NCI-H2029 treated with DMSO at 0.1 percent for 48 hours (cell line): ENCODE results near the gene CDH23.

Source experiments
- DNase-seq: peaks from one replicate; lab custom pipeline; 2025; lab: John Stamatoyannopoulos, UW

CDH23 gene

DNA sequence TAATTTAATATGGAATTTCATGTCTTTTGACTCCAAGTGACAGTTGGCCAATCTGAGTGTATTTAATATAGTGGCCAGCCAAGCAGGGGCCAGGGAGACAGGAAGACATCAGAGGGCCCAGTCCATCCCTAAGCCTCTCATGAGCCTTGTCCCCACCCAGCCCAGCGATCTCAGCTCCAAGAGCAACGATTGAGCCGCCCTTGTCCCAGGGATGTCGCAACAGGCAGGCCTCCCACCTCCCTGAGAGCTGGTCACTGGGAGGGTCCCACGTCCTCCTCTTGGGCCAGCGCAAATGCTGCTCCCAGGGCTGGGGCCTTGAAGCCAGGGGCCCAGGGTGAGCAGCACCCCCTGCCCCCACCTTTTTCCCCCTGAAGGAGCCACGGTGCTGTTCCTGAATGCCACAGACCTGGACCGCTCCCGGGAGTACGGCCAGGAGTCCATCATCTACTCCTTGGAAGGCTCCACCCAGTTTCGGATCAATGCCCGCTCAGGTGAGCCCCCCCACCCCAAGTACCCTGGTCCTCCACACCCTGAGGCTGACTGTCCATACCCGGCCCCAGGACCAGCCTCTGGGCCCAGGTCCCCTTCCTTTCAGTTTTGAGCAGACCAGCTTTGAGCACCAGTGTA lies 293.5 kb downstream of the CDH23 start:
- no peak for DNase-seq

DNA sequence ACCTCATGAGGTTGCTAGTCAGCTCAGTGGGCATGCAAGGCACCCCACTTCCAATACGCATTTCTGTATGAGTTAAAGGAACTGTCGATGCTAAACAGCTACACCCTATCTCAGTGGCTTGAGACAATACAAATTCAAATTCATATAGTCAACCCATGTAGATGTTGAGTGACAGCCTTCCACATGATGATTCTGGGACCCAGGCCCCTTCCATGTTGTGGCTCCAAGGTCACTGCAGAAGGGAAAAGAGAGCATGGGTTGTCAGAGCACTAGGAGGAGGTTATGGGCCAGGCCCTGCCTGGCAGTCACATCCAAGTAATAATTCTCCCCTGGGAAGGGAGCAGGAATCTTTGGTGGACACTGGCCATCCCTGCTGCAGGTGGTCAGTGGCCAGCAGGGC lies 294.7 kb downstream of the CDH23 start:
- DNase-seq, result no peak

DNA sequence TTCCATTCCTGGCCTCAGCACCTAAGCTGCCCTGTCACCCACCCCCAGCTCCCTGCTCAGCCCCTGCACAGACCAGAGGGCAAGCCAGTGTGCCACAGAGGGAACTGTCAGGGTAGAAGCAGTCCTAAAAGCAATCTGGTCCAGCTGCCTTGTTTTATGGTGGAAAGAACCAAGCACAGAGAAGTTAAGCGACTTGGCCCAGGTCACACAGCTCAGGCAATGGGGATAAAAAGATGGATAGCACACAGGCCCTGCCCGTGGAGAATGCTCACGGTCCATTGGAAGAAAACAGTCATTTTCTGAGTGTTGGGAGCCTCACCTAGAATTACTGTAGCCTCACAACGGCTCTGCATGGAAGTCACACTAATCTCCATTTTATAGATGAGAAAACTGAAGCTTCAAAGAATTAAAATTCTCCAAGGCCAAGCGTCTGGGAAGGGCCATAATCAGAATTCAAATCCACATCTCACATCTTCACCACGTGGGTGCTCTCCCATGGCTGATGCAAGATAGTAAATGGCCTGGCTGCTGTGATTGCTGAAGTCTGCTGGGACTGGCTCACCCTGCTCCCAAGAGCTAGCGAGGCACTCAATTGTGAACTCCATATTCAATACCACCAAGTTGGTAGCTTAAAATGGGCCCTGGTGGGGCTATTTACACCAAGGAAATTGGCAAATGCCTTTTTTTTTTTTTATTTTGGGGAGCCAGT lies 296.0 kb downstream of the CDH23 start:
- no peak for DNase-seq

DNA sequence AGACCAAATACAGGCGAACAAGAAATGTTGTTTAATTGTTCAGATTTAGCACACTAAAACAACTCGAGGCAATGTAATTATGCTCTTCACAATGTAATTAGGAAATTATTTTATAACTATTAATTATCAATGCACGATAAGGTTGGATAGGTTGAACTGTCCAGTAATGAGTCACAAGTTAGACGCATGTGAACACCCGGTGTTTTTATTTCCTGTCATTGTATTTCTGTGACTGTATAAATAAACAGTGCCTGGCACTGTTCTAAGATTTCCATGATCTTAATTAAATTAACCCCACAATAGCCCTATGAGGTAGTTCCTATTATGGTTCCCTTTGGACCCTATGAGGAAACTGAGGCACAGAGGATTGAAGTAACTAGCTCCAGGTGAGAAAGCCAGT lies 296.7 kb downstream of the CDH23 start:
- no peak for DNase-seq

DNA sequence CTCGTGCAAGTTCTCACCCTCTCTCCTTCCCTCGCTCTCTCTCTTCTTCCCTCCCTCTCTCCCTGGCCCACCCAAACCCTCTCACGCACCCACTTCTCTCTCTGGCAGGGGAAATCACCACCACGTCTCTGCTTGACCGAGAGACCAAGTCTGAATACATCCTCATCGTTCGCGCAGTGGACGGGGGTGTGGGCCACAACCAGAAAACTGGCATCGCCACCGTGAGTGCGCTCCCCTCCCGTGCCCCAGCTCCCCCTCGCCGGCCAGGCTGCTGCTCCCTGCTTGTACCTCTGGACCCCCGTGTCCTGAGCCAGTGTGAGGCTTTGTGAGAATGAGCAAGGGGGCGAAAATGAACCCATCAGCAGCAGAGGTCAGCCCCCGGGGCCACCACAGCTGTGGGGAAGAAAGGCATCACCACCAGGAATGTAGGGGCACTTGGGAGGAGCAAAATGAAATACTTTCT lies 297.4 kb downstream of the CDH23 start:
- DNase-seq, result no peak

DNA sequence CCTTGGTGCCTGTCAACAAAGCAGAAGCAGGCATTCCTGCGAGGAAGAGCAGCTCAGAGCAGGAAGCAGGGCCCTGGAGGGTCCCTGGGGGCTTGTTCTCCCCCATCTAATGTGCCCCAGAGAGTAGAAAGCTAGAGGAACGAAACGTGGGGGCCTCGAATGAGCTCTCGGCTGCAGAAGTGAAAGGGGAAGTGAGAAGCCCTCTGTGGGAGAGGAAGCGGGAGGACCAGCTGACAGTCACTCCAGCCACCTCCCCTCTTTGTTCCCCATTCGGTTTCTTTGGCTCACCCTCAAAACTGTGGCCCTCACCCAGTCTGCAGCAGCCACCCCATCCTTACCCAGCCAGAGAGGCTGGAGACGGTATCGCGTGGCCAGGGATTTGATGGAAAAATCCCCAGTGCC lies 297.8 kb downstream of the CDH23 start:
- no peak for DNase-seq

DNA sequence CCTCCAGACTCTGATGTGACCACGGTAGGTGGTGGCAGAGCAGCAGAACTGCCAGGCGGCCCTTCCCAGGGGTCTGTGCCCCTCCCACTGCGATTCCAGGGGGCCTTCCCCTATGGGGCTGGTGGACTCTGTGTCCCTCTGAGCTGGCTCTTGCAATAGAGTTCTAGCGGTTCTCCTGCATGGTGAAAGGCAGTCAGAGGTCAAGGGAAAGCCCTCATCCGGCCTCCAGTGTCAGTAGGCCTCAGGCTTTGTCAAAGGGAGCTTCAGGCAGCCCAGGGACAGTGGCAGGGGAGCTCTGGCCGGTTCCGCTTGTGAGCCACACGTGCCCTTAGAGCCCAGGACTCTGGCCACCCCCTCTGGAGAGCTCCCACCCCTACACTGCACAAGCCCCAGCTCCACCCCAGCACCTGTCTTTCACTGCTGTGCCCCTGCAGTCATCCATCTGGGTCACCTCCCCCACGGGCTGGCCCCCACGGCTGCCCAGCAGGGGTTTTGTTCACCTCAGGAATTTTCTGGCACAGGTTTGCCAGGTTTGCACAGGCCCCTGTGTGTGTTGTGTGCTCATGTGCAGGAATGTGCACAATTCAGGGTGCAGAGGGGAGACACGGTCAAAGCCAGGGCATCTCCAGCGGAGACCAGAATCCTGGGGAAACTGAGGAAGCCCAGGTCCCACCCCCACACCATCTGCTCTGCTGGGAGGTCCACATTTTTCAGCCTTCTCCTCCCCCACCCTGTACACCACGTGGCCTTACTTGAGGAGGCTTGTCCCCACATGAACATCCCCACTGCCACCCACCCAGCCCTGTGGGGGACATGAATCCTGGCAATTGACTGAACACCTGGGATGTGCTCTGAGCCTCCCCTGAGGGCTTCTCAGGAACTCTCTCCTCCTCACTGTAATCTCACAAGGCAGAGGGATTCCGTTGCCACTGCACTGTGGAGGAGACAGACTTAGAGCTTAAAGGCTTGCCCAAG lies 299.1 kb downstream of the CDH23 start:
- no peak for DNase-seq

DNA sequence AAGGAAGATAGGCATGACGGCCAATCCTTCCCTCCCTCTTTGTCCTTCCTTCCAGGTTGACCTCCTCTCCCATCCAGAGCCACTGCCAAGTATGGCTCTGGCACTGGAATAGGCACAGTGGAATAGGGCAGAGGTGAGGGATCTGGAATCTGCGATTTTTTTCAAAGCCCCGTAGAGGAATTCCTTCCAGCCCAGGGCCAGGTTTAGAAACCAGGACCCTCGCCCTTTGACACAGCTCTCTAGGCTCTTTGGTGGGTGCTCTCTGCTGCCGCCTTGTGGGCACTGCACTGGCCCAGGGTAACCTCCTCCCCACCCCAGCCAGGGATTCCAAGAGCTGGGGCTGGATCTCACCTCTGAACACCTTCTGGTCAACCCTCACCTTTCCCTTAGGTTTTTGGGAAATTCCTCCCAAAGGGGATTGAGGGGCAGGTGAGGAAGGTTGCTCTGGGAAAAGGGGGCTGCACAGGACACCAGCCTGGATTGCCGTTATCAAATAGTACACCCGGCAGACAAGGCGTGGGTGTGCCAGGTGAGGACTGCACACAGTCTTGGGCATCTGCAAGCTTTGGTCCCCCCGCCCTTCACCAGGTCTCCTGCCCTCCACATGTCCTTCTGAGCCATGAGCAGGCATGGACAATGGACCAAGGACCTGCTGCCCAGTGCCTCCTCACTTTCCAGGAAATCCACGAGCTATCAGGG lies 300.1 kb downstream of the CDH23 start:
- no peak for DNase-seq

DNA sequence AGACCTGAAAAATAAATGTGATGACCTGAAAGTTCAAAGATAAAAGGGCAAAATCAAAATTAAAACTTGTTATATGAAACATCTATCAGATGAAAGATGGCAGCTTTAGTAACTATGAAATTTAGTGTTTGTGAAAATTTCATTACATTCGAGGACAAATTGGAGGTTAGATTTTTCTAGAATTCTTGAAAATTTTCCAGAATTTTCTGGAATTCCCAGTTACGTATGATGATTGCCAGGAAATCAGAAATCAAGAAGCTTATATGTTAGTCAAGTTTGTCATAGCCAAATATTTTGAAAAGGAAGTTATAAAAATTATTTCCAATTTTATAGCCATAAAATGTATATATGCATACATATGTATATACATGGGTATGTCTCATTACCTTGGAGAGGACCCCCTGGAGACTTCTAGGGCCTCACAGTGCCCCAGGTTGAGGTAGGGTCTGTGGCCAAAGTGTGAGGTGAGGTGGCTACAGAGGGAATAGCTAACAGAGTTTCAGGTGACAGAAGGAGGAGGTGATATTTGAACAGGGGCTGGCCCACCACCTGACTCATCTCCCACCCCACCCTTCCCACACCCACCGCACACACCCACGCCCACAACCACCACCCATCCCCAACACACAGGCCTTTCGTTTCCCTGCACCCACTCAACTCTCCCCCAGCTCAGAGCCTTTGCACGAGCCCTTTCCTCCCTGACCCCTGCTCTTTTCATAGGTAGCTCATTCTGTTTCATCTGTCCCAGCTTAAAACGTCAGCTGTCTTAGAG lies 301.4 kb downstream of the CDH23 start:
- DNase-seq, result no peak

DNA sequence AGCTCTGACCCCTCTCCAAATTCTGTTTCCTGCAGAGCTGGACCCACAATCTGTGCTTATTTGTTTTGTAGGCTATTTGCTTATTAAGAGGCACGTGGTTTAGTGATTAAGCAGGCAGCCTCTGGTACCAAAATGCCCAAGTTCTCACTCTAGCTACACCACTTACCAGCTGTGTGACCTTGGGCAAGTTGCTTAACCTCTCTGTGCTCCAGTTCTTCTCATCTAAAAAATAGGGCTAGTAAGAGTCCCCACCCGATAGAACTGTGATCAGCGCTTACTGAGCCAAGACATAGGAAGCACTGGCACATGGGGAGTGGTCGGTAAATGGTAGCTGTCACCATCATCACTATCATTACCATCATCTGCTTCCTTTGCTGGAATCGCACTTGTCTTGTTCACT lies 302.0 kb downstream of the CDH23 start:
- DNase-seq, result no peak

DNA sequence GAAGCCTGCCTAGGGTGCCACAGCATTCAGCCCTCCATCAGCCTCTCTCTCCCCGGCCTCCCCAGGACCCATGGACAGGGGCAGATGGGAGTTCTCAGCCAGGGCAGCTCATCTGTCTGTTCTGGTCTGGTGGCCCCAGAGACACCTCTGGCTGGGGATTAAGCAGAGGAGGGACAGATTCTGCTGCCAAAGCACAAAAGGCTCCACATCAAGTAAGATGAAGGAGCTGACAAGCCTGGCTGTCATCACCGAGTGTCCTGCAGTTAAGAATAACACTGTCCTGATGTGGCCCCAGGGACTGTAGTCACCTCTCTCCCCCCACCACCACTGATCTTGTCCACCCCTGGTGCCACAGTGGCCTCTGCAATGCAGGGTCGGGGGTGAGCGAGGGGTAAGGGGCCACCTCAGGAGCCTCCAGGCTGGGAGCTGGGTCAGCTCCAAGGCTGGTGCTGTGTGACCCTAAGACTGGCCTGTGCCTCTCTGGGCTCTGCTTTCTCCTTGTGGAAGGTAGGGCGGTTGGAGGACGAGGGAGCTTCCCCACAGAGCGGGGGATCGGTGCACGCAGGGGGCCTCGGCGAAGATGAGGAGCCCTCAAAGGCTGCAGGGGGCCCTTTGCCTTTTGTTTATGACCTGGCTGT lies 304.1 kb downstream of the CDH23 start:
- no peak for DNase-seq

DNA sequence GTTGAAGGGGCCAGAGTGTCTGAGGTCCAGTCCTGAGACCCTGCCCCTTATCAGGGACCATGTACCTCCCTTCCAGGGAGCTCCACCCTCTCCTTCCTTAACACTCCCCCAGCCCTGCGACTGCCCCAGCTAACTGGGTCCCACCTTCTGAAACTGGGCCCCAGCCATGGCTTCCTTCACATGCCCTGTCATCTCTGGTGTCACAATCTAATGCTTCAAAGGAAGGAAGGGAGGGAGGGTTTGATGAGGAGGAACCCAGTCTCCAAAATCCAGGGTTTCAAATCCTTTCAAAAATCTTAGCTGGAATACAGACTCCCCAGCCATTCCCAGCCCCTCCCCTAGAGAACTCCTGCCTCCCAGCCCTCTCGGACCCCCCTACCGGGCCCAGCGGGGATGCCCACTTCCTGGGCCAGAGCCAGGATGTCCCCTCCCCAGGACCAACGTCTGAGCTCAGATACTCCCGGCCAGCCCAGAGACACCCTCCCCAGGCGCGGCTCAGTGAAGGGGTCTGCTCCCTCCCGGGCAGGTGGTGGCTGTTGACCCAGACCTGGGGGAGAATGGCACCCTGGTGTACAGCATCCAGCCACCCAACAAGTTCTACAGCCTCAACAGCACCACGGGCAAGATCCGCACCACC lies 304.9 kb downstream of the CDH23 start:
- DNase-seq, result no peak

DNA sequence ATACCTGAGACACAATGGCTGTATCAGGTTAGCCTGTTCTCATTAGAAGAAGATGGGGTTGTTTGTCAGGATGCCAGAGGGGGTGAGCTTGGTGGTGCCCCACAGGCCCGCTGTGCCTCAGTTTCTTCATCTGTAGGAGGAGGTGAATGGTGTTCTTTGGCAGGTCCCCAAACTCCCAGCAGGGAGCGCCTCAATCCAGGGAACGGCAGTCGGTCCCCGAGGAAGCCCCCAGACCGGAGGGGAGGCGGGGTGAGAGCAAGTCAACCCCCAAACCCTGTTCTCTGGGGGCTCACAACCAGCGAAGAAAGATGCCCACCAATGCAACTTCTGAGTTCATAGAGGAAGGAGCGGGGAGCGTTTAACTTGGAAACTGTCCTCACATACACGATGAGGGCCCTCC lies 306.9 kb downstream of the CDH23 start:
- no peak for DNase-seq

DNA sequence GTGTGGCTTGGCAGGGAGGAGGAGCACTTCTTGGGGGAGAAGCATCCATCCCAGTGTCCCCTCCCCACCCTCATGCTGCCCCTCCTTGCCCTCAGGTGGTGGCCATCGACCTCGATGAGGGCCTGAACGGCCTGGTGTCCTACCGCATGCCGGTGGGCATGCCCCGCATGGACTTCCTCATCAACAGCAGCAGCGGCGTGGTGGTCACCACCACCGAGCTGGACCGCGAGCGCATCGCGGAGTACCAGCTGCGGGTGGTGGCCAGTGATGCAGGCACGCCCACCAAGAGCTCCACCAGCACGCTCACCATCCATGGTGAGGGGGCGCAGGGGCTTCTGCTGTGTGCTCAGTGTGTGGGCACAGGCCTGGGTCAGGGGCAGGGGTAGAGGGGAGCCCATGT lies 308.1 kb downstream of the CDH23 start:
- no peak for DNase-seq

DNA sequence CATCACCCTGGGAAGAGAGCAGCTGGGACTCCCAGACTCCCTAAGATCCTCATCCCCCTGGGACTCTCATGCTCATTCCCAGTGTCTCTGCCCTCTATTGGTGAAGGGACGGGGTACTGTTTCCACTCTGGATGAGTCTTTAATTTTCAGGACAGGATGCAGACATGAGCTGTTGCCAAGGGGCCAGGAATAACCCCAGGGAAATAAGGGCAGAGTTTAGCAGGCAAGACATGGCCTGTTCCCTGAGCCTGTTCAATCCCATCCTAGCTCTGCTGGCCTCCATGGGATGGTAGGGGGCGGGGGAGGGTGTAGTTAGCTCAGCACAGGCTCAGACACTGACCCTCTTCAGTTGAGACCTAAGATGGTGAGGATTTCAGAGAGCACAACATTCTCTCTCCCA lies 308.9 kb downstream of the CDH23 start:
- no peak for DNase-seq

DNA sequence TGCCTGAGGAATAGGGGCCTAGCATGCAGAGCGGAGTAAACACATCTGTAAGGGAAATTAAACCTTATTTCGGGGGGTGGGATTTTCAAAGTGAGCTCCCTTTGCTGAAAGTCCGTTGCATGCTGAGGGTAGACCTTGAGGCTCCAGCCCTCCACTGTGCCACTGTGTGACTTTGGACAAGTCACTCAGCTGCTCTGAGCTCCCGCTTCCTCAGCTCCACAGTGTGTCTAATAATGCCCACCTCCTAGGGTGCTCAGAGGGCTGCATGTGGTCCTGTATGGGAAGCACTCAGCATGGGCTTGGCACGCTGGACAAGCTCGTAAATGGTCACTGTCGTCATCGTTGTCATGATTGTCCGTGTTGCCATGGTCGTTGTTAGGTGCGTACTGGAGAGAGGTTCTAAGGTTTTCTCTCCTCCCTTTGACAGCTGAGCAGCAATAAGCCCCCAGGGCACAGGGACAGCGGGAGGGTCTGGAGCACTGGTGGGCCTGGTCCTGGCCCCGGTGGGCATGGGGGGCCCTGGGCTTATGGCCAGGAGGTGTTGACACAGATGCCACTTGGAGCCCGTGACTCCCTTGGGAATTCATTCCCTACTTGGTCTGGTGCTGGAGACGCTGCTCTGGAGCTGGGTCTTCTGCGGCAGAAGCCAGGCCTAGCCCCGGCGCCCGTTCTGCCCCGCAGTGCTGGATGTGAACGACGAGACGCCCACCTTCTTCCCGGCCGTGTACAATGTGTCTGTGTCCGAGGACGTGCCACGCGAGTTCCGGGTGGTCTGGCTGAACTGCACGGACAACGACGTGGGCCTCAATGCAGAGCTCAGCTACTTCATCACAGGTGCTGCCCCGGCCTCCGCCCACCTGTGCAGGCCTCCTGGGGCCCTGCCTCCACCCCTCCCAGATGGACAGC lies 309.7 kb downstream of the CDH23 start:
- no peak for DNase-seq

DNA sequence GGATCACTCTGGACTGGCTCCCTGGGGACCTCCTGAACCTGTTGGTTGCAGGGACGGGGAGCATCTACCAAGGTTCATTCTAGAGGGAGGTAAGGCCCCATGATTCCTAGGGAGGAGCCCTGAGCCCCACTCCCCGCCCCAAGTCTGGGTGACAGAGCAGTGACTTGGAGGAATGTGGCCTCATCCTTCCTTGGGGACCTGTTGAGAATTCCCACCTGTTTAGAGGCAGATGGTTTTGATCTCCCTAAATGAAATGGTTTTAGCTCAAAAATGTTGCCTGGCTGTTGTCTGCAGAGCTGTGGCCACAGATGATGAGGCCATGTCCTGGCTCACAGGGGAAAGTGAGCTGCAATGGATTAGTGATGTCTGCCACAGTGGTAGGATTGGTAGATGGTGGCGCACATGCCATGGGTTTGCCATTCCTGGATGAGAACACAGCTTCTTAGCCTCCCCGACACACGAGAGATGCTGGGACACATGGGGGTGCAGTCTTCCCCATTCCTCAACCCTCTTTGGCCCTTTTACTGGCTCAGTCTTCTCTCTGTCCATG lies 310.6 kb downstream of the CDH23 start:
- DNase-seq, result no peak

DNA sequence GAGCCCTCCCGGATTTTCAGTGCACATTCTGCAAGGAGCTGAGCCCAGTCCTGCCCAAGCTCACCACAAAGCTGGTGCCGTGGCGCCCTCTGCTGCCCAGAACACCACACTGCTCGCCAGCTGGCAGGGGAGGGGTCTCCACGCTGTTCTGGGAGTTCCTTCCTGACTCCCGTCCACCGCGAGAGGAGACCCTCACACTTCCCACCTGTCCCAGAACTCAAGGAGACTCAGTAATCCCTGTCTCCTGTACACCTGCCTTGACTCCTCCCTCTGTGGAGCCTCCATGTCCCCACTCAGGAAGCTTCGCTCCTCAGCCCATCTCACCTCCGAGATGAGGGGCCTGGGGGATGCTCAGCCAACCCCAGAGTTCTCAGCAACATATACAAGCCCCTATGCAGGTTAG lies 311.6 kb downstream of the CDH23 start:
- DNase-seq, result no peak
